SIG-M5 (cell line): Measurements from ENCODE around the gene MS4A18.

Experiments used
- DNase-seq: peaks from one replicate; lab custom pipeline; 2025; lab: John Stamatoyannopoulos, UW

The MS4A18 gene

DNA sequence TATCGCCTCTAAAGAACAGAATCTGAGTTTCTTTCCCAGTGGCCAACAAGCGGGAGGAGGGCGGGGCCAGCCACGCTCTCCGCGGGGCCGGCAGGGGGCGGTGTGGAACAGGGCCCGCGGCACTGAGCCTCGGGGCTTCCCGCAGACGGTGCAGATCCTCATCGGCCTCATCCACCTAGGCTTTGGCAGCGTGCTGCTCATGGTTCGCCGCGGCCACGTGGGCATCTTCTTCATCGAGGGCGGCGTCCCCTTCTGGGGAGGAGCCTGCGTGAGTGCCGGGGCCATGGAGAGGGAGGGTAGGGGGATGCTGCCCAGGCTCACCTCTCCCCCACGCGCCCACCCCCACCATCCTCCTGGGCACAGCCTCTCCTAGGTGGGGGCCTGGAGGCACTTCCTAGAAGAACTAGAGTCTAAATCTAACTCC is 42.9 kb downstream of the MS4A18 start:
- no peak for DNase-seq

GRCh38 chr11:60768202-60768601 is 43.7 kb downstream of the MS4A18 start:
- no peak for DNase-seq

DNA sequence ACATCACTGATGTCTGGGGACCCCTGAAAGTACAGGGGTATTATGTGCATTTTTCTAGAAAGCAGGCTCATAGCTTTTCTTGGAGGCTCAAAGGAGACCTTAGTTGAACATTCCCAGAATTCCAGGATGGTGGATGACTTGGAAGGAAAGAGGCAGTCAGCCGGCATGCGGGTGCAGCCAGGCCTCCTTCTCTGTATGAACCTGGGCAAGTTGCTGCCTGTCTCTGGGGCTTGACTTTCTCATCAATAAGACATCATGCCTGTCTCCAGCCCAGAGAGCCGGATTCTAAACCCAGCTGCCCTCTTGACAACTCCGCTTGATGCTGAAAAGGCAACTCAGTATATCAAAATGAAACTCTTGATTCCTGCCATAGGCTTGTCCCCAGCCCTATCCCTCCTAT is 44.8 kb downstream of the MS4A18 start:
- no peak for DNase-seq

DNA sequence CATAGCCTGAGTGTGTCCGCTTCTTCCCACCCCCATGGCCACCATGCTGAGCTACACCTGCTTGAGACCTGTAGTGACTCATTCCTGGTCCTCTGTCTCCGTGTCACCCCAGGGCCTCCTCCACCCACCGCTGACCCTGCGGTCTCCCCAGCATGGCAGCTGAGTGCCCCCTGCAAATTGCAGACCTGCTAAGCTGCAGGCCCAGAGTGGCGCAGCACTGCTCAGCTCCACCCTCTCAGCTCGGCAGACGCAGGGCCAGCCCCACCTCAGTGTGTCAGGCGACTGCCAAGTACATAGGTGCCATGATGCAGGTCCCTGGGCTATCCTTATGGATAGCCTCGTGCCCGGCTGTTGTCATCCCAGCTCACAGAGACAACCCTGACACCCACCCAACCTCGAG is 45.3 kb downstream of the MS4A18 start:
- no peak for DNase-seq

DNA sequence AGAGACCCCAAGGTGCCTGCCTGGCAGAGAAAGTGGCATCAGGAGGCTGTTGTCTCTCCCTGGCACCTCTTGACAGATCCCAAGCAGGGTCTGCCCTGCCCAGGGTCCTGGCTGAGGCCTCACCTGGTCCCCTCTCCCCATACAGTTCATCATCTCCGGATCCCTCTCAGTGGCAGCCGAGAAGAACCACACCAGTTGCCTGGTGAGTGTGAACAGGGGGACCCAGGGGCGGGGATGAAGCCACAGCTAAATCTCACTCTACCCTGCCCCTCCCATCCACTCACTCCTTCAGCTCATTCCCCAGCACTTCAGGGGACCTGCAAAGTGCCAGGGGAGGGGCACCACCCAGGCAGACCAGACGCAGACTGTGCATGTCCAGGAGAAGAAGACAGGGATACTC is 46.6 kb downstream of the MS4A18 start:
- no peak for DNase-seq

DNA sequence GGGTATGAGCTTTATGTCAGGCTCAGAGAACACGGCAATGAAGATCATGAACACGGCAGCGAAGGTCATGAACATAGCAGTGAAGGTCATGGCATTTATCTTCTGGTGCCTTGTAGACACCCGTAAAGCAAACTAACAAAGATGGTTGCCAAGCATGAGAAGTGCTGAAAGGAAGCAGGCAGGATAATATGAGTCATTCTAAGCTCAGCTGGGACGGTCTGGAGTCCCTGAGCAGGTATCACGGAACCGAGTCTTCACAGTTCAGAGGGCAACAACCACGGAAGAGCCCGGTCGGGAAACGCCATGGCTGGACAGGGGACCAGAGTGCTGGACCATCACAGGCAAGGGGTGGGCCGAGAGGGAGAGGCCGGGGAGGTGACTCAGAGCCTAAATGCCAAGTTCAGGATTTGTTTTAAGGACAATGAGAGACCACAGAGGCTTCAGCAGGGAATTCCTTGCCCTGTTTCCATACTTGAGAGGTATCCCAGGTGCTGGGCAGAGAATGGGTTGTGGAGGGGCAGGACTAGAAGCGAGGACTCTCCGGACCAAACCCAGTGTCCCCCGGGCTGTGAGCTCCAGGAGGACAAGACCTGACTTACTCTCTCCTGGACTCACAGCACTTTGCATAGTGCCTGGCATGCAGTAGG is 47.5 kb downstream of the MS4A18 start:
- no peak for DNase-seq

DNA sequence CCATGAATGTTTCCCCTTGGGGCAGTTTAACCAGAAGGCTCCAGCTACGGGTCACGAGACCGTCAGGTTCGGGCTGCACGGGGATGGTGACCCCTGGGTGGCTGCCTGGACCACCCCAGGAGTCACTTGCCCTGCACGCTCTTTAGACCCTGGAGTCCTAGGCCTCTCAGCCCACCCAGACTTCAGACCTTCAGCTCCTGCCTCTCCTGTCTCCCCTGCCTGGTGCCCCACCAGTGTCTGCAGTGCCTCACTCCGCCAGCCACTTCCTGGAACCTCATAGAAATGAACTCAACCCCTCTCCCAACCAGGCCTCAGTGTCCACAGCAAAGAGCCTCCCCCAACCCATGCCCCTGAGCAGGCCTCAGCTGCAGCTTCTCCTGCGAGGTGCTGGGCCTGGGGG is 48.1 kb downstream of the MS4A18 start:
- no peak for DNase-seq

DNA sequence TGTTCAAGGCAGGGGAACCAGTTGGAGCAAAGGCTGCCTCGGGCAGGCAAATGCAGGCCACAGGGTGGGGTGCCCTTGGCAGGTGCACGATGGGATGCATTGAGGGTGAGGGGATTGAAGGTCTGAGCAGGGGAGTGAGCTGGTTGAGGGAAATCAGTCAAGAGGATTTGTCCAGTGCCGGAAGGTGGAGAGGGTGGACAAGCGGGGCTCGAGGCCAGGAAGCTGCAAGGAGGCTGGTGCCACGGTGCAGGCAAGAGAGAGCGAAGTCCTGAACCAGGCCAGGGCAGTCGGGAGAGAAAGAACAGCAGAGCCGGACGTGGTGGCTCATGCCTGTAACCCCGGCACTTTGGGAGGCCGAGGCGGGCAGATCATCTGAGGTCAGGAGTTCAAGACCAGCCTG is 50.2 kb downstream of the MS4A18 start:
- no peak for DNase-seq

- peak; percentile 34 for DNase-seq
Measured at GRCh38 chr11:60775420-60775961, 51.0 kb downstream of the MS4A18 start.

DNA sequence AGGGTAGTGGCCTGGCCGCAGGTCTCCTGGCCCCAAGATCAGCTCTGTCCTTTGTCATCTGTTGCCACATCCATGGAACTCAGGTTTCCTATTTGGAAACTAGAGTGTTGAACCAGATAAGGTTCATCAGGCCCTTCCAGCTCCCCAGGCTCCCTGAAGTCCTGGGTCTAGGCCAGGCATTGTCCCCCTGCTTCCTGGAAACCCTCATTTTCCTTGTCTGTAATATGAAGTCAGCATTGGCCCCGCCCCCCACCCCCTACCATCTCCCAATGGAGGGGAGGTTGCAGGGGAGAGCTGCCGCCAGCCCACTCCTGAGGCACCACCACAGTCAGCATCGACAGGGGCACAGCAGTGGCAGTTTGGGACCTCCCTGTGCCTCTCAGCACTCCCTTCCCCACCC is 51.6 kb downstream of the MS4A18 start:
- DNase-seq: no peak

DNA sequence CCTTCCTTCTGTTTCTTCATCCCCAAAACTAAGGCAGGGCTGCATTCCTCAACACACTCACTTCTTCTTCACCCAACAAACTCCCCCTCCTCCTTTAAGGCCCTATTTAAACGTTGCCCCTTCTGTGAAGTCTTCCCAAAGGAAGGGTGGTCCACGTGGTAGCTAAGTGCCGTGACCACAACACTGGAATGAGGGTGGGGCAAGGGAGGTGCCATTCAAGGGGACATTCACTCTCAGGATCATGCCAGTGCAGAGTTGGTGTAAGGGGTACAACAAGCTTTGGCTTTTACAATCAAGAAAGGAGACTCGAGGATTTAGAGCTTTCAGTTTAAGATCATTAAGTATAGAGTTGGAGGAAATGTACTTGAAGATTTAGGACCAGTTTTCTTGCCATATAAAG is 52.6 kb downstream of the MS4A18 start:
- no peak for DNase-seq

GRCh38 chr11:60777572-60777971 is 53.1 kb downstream of the MS4A18 start:
- no peak for DNase-seq

DNA sequence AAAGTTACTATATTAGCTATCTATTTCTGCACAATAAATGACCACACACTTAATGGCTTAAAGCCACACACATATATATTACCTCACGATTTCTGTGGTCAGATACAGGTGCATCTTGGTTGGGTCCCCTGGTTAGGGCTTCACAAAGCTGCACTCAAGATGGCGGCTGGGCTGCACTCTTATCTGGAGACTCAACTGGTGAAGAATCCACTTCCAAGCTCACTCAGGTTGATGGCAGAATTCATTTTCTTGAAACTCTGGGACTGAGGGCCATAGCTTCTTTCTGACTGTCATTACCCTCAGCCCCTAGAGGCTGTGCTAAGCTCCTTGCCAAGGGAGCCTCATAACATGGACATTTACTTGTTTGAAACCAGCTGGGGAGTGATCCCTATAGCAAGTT is 55.5 kb downstream of the MS4A18 start:
- DNase-seq: no peak

DNA sequence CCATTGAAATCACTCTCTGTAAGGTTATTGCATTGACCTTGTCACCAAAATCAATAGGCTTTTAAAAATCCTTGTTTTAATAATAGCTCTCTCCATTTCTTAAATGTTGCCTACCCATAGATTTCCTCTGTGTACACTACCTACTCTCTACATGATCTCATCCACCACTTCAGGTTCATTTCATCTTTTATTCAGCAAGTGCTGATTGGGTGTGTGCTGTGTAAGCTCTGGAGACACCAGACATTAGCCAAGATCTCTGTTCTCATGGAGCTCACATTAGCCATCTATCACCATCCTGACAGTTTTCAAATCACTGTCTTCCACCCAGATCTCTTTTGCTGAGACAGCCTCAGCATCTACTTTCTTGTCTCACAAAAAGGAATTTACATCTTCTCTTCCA is 56.3 kb downstream of the MS4A18 start:
- no peak for DNase-seq

- no peak for DNase-seq
Measured at GRCh38 chr11:60781286-60781980, 56.9 kb downstream of the MS4A18 start.

DNA sequence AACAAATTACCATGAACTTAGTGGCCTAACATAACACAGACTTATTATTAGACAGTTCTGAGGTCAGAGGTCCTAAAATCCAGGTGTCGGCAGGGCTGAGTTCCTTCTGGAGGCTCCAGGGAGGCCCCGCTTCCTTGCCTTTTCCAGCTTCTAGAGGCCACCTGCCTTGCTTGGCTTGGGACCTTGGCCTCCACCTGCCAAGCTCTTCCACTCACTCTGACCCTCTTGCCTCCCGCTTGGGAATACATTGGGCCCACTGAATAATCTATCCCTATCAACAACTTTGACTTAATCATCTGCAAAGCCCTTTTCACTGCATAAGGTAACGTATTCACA is 57.4 kb downstream of the MS4A18 start:
- DNase-seq: no peak

DNA sequence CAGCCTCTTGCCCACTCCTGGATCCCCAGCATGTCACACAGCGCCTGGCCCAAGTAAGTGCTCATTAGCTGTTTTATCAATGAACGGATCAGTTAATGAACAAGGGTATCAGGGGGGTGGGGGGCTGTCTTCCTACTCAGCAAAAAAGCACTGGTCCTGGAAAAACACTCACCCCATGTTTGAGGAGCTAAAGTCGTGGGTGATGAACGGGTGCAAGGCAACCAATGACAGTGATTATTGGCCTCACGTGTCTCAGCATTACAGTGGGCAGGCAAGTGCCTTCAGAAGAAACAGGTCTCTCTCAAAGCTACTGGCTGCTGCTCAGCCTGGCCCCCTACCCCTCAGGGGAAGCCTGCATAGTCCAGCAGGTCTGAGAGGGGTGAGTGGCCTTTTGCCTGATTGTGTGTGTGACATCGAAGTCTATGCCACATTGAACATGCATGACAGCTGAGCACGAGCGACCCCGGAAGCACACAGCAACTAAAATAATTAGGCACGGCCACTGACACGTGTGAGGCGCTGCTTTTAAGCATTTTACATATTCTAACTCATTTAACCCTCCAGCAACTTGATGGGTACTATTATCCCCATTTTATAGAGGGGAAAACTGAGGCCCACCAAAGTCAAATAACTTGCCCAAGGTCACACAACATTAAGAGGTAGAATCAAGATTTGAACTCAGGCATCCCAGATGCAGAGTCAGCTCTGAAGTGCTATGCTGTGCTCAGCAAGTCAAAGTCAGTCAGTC is 58.0 kb downstream of the MS4A18 start:
- no peak for DNase-seq

GRCh38 chr11:60783141-60783484 is 58.6 kb downstream of the MS4A18 start:
- no peak for DNase-seq

GRCh38 chr11:60783911-60784310 is 59.4 kb downstream of the MS4A18 start:
- DNase-seq: no peak

GRCh38 chr11:60785136-60785535 is 60.6 kb downstream of the MS4A18 start, which contains the start of gene MS4A10:
Gene MS4A10 (plus strand): TSS chr11:60785333. CDS start chr11:60790336, 5,003 bp downstream.
- no peak for DNase-seq

- no peak for DNase-seq
Measured at GRCh38 chr11:60785806-60786361, 61.4 kb downstream of the MS4A18 start.

DNA sequence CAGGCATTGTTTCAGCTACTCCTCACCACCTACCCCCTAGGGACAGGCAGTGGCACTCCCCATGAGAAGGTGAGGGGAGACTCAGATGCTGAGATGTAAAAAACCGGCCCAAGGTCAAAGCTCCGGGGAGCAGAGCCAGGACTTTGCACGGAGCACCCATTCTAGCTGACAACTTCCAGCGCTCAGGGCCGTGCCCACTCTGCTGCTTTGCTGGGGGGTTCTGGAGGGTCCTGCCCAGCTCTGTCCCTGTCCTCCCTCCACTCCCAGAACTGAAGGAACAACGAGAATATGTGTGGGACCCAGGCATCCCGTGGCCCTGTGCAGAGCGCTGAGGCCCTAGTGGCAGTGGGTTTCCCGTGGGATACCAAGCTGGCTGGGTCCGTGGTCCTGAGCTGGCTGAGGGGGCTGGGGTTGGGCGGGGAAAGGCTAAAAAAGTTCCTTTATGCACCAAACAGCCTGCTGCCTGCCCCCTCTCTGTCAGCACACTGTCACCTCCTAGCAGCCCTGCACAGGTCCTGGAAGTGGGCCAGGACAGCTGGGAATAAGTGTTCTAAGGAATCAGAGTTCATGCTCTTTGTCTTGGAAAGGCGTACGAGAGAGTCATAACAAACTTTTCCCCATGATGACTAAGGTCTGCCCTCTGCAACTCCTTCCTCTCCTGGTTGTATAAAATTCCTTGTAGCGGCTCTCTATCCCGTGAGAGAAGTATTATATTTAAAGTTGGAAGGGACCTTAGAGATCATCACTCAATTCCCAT is 62.5 kb downstream of the MS4A18 start:
- DNase-seq: no peak
